Erythroblast (primary cell): ENCODE data around the gene FAT2.

Experiments used
- GATA1 ChIP-seq: IDR thresholded peaks from 2 replicates; pipeline ENCODE4 v1.6.1; 2011; ENCODE audit warnings: low read depth, mild to moderate bottlenecking, control low read depth, low read length, moderate library complexity
- POLR2A ChIP-seq: IDR thresholded peaks from 2 replicates; pipeline ENCODE4 v1.6.1; 2011; ENCODE audit warnings: mild to moderate bottlenecking, low read length

DNA sequence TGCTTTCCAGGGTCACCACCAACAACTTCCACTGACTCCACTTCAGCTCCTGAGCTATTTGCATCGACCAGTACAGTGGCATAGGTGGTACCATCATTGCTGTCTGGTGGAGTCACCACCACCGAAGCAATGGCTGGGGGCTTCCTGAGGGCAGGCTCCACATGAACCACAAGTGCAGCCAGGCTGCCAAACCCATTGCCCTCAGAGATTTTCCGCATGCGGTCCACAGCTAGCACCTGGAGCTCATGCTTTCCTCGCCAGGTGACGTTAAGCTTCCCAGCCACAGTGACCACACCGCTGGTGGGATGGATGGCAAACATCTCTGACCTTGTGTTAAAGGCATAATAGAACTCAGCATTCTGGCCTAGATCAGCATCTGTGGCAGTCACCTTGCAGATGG lies 23.1 kb downstream of the FAT2 start:
- TF ChIP-seq POLR2A, result no peak
- no peak for TF ChIP-seq GATA1
